Osteoblast (primary cell): ENCODE measurements around the gene NASP. TPM values are rescaled to one million over a fixed set of nuclear protein-coding genes. Genes with fewer than 3 reads are reported as not detected.

ENCODE experiments used
- DNase-seq: peaks from one replicate; pipeline ENCODE4 v3.0.0; 2011; ENCODE audit warnings: low spot score, mixed read lengths; ENCODE audit not compliant: insufficient read length; ENCODE audit errors: missing footprints
- H2AFZ ChIP-seq: 2 replicates; pipeline ENCODE4 v1.6.0; 2011; ENCODE audit warnings: mild to moderate bottlenecking, low read length
- H3K27ac ChIP-seq: 2 replicates; pipeline ENCODE4 v1.5.1; 2011; ENCODE audit warnings: mild to moderate bottlenecking, low read depth, low read length, moderate library complexity
- H3K27me3 ChIP-seq: 2 replicates; pipeline ENCODE4 v1.6.0; 2012; ENCODE audit warnings: mild to moderate bottlenecking, control low read depth, inconsistent platforms, low read length, moderate library complexity; ENCODE audit not compliant: insufficient read depth
- H3K36me3 ChIP-seq: 2 replicates; pipeline ENCODE4 v1.5.1; 2011; ENCODE audit warnings: mild to moderate bottlenecking, low read length, control low read depth, moderate library complexity; ENCODE audit not compliant: insufficient read depth
- H3K4me1 ChIP-seq: 2 replicates; pipeline ENCODE4 v1.5.1; 2011; ENCODE audit warnings: mild to moderate bottlenecking, low read length, control low read depth, moderate library complexity; ENCODE audit not compliant: insufficient read depth
- H3K4me2 ChIP-seq: 2 replicates; pipeline ENCODE4 v1.6.0; 2011; ENCODE audit warnings: mild to moderate bottlenecking, low read length; ENCODE audit not compliant: insufficient read depth
- H3K4me3 ChIP-seq: fragments of 200-600 bp; sonication (generic); 3 replicates; pipeline ENCODE4 v1.5.1; 2012; ENCODE audit warnings: mild to moderate bottlenecking, low read length, inconsistent platforms; ENCODE audit not compliant: insufficient read depth
- H3K79me2 ChIP-seq: 2 replicates; pipeline ENCODE4 v1.6.0; 2012; ENCODE audit warnings: mild to moderate bottlenecking, low read length, control low read depth, inconsistent platforms; ENCODE audit not compliant: insufficient read depth
- H3K9me3 ChIP-seq: 2 replicates; pipeline ENCODE4 v1.5.1; 2011; ENCODE audit warnings: low read depth, low read length, control low read depth
- H4K20me1 ChIP-seq: 2 replicates; pipeline ENCODE4 v1.6.0; 2012; ENCODE audit warnings: mild to moderate bottlenecking, low read length, control low read depth; ENCODE audit not compliant: insufficient read depth
- total RNA-seq: library from RNA; depleted of rRNA; stranded (reverse); fragments of >200 nt; gene quantifications from 2 replicates; pipeline ENCODE4 v1.2.3, GENCODE V29; 2012
- TF ChIP-seq, protein P1 (sequence below): IDR thresholded peaks from 2 replicates; pipeline ENCODE4 v1.5.1; 2011; ENCODE audit warnings: mild to moderate bottlenecking, low read depth, low read length, moderate library complexity; ENCODE audit errors: extremely low read depth

Gene NASP
- total RNA-seq, 1 donor = 27.5 TPM

DNA sequence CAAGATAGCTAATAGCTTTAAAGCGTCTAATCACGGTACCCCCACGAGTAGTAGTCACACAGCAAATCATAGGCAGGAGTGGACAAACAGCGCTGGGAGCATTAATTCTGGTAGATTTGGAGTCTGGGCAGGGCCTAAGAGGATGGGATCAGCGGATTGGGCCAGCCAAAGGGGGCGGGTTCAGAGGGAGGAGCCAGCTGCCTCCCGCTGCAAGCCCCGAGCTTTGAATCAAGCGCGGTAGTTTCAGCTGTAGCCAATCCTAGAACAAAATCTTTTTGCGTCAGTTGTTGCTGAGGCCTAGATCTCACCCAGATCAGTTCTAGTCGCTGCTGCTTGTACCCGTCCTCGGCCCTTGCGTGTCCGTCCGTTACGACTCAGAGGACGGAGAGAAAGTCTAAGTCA, 576 bp upstream of the NASP start:
- peaks cover 16% of the 10 kb centered on the region for H3K4me1 ChIP-seq
- H3K4me3 ChIP-seq = peak overlapping the region; percentile 100
- H3K27me3 ChIP-seq = no peaks in the 10 kb centered on the region
- no peaks in the 10 kb centered on the region for H3K9me3 ChIP-seq
- no peaks in the 10 kb centered on the region for H3K36me3 ChIP-seq
- peaks cover 36% of the 10 kb centered on the region for H3K79me2 ChIP-seq
- peak overlapping the region; percentile 91 for H3K27ac ChIP-seq
- peaks cover 12% of the 10 kb centered on the region for H4K20me1 ChIP-seq
- TF ChIP-seq, protein P1, sequence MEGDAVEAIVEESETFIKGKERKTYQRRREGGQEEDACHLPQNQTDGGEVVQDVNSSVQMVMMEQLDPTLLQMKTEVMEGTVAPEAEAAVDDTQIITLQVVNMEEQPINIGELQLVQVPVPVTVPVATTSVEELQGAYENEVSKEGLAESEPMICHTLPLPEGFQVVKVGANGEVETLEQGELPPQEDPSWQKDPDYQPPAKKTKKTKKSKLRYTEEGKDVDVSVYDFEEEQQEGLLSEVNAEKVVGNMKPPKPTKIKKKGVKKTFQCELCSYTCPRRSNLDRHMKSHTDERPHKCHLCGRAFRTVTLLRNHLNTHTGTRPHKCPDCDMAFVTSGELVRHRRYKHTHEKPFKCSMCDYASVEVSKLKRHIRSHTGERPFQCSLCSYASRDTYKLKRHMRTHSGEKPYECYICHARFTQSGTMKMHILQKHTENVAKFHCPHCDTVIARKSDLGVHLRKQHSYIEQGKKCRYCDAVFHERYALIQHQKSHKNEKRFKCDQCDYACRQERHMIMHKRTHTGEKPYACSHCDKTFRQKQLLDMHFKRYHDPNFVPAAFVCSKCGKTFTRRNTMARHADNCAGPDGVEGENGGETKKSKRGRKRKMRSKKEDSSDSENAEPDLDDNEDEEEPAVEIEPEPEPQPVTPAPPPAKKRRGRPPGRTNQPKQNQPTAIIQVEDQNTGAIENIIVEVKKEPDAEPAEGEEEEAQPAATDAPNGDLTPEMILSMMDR = no peak
- peak overlapping the region; percentile 100 for H2AFZ ChIP-seq
- H3K4me2 ChIP-seq = peak overlapping the region; percentile 100
- DNase-seq = peak; percentile 99

DNA sequence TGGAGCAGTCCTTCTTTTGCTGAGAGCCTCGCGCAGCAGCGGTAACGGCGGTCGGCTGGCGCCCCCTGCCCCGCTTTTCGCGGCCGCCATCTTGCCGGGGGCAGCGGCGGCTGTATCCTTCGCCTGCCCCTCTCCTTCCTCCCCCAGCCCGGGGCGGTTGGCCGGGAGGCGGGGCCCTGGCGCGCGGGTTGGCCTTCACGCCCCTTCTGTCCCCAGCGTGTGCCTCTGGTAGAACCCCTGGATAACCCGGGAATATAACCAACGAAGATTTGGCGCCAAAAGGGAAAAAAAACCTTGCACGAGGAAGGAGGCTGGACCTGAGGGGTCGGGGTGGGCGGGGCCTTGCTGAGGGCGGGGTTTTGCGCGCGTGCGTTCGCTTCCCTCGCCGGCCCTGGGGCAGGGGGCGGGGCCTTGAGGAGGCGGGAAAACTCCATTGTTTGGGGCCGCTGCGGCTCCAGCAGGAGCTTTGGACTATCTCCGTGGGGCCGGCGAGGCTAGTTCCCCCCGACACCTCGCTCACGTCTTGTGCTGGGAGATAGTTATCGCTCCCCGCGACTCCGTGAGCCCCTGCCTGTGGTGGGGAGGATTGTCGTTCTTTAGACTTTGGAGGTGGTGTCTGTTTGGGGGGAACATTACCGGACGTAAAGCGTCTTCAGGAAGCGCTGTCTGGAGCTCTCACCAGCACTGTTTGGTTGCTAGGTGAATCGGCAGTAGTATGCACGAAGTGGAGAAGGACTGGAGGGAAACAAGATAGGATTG, 689 bp downstream of the NASP start:
- peaks cover 2% of the 10 kb centered on the region for H3K36me3 ChIP-seq
- H3K79me2 ChIP-seq = peaks cover 49% of the 10 kb centered on the region
- TF ChIP-seq, protein P1 = no peak
- H3K27me3 ChIP-seq = no peaks in the 10 kb centered on the region
- peak overlapping the region; percentile 100 for H3K4me2 ChIP-seq
- DNase-seq = peak; percentile 96
- H3K27ac ChIP-seq = peak overlapping the region; percentile 91
- peak overlapping the region; percentile 100 for H3K4me3 ChIP-seq
- no peaks in the 10 kb centered on the region for H3K9me3 ChIP-seq
- H3K4me1 ChIP-seq = peaks cover 16% of the 10 kb centered on the region
- peak overlapping the region; percentile 100 for H2AFZ ChIP-seq
- H4K20me1 ChIP-seq = peaks cover 12% of the 10 kb centered on the region

- peak overlapping the region; percentile 100 for H3K4me3 ChIP-seq
- peak overlapping the region; percentile 100 for H3K4me2 ChIP-seq
- peaks cover 54% of the 10 kb centered on the region for H3K79me2 ChIP-seq
- peaks cover 12% of the 10 kb centered on the region for H4K20me1 ChIP-seq
- no peaks in the 10 kb centered on the region for H3K27me3 ChIP-seq
- H3K27ac ChIP-seq = peak overlapping the region; percentile 91
- H3K36me3 ChIP-seq = peaks cover 2% of the 10 kb centered on the region
- no peaks in the 10 kb centered on the region for H3K9me3 ChIP-seq
- TF ChIP-seq, protein P1 = no peak
- peaks cover 16% of the 10 kb centered on the region for H3K4me1 ChIP-seq
- DNase-seq = peak; percentile 51
- peak overlapping the region; percentile 100 for H2AFZ ChIP-seq
Observed at GRCh38 chr1:45585110-45585426, 1.2 kb downstream of the NASP start.

- peaks cover 12% of the 10 kb centered on the region for H4K20me1 ChIP-seq
- H3K4me2 ChIP-seq = peak overlapping the region; percentile 100
- H3K79me2 ChIP-seq = peaks cover 55% of the 10 kb centered on the region
- H3K9me3 ChIP-seq = no peaks in the 10 kb centered on the region
- TF ChIP-seq, protein P1 = no peak
- peak overlapping the region; percentile 91 for H3K27ac ChIP-seq
- H3K36me3 ChIP-seq = peaks cover 2% of the 10 kb centered on the region
- H3K4me3 ChIP-seq = peak overlapping the region; percentile 100
- peaks cover 16% of the 10 kb centered on the region for H3K4me1 ChIP-seq
- DNase-seq = peak; percentile 50
- H3K27me3 ChIP-seq = no peaks in the 10 kb centered on the region
- H2AFZ ChIP-seq = no peak overlapping the region
Observed at GRCh38 chr1:45585496-45586075, 1.7 kb downstream of the NASP start.
